OCI-LY3 (cell line): ENCODE results near the gene AMBN.

ENCODE experiments used
- CTCF ChIP-seq: fragments of 200-600, 300-600 bp; sonication (generic); IDR thresholded peaks from 2 replicates; pipeline ENCODE4 v1.5.1; 2014; ENCODE audit warnings: antibody characterized with exemption, low read length, low read depth
- EZH2phosphoT487 ChIP-seq: fragments of 200-600 bp; shearing (Covaris generic); IDR thresholded peaks from 2 replicates; pipeline ENCODE4 v1.6.1; 2018; ENCODE audit warnings: antibody characterized with exemption, mixed run types, low read depth

GRCh38 chr4:70570796-70571195 is 21.3 kb upstream of the AMBN start:
- TF ChIP-seq CTCF: no peak
- no peak for TF ChIP-seq EZH2phosphoT487
